HG03432 (cell line): ENCODE measurements around the gene CWC27.

Source experiments
- ATAC-seq: cut with Tn5 transposase; IDR thresholded peaks from one replicate; pipeline ENCODE4 v1.9.1; 2021; ENCODE audit warnings: mild to moderate bottlenecking, moderate library complexity; ENCODE audit not compliant: unreplicated experiment

The CWC27 gene

DNA sequence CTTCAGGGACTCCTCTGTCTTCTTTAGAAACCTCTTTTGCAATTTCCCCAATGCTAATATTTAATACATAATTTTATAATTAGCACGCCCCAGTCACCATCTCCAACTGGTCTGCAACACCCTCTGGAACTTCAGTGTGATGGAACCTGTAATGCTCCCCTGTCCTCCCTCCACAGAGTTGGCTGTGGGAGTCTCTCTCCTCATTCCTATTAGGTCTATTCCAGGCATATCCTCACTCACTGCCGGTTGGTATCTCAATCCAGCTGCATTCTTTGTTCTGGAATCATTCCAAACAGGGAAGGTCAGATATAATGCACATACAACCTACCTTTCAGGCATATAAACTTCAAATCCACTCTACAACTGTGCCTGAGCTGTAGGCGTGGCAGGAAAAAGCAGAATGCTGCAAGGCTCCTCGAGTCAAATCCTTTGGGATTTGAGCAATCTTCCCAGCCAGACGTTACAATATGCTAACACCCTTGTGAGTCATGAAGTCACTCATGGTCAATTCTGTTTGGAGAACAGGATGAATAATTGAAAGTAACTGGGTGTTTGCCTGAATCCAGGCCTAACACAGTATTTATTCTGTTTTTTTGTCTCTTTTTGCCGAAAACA, 293.8 kb downstream of the CWC27 start:
- no peak for ATAC-seq

DNA sequence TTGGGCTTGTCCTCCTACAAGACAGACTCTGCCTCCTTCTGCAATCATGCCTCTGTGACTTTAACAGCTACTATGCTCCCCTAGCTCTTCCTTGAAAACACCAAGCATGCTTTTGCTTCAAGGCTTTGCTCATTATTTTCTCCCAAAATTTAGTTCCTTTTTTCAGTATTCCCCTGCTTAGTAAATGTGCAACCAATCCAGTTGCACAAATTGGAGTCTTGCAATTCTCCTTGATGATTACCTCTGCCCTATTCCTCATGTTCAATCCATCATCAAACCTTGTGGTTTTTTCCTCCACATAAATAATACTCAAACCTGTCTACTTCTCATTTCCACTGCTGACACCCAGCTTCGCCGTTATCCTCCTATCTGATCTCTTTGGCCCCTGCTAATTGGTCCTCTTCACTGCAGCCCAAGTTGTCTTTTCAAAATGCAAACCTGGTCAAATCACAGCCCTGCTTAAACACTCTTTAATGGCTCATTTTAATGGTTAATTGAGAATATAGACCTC, 296.3 kb downstream of the CWC27 start:
- ATAC-seq: no peak

DNA sequence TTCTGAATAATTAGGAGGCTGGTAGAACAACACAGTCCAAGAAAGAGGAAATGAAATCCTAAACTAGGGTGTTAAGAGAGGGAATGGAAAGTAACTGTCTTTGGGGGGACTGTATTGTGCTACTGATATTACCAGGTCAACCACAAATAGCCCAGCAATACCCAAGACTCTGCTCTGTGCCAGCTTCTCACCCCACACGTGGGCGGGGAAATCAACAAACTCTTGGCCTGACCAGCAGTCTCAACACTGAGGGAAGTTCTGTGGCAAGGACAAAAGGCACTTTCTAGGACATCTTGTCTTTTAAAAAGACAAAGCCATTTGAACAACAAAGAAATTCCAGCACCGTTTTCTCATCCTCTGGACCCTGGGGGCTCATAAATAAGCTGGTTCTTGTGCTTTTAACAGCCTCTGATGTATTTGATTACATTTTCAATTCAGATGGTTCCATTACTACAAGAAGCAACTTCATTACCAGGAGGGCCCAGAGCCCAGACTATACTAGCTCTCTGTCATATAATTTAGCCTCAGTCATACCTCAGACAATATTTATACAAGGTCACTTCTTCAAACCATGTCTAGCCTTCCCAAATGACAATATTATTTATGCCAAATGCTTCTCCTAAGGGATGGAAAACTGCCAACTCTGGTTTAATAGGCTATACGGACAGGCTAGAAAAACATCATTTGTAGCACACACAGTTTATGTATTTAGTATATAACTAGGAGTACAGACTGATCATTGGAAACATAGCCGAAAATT, 297.8 kb downstream of the CWC27 start:
- peak; percentile 74 for ATAC-seq

- no peak for ATAC-seq
These were observed 298.4 kb downstream of the CWC27 start for GRCh38 chr5:65067147-65067506.
